Measurements from ENCODE around the gene GPS1.

GPS1 gene

GRCh38 chr17:82080789-82081464 lies 29.2 kb downstream of the GPS1 start:
- DNase-seq, result no peak

DNA sequence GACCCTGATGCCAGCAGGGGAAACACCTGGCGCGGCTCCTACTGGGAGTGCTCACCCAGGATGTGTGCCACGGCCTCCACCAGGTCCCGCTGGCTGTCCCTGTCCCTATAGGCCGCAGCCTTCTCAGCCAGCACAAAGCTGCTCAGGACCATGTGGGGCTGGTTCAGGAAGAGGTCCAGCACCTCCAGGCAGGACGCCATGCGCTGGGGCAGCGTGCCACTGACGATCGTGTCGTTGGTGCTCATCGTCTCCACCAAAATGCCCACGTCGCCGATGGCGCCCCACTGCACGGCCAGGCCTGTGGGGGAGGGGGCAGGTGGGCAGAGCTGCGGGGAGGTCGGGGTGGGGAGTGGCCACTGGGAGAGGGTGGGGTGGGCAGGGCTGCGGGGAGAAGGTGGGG lies 29.8 kb downstream of the GPS1 start:
- DNase-seq, result no peak

GRCh38 chr17:82081966-82082365 lies 30.3 kb downstream of the GPS1 start:
- no peak for DNase-seq

- no peak for DNase-seq
Measured at GRCh38 chr17:82082456-82082855, 30.8 kb downstream of the GPS1 start.

GRCh38 chr17:82083009-82083408 lies 31.3 kb downstream of the GPS1 start:
- no peak for DNase-seq

- no peak for DNase-seq
Measured at GRCh38 chr17:82083533-82084359, 32.0 kb downstream of the GPS1 start.

- DNase-seq, result no peak
Measured at GRCh38 chr17:82084373-82085030, 32.8 kb downstream of the GPS1 start.

- DNase-seq, result no peak
Measured at GRCh38 chr17:82085031-82085861, 33.5 kb downstream of the GPS1 start.

DNA sequence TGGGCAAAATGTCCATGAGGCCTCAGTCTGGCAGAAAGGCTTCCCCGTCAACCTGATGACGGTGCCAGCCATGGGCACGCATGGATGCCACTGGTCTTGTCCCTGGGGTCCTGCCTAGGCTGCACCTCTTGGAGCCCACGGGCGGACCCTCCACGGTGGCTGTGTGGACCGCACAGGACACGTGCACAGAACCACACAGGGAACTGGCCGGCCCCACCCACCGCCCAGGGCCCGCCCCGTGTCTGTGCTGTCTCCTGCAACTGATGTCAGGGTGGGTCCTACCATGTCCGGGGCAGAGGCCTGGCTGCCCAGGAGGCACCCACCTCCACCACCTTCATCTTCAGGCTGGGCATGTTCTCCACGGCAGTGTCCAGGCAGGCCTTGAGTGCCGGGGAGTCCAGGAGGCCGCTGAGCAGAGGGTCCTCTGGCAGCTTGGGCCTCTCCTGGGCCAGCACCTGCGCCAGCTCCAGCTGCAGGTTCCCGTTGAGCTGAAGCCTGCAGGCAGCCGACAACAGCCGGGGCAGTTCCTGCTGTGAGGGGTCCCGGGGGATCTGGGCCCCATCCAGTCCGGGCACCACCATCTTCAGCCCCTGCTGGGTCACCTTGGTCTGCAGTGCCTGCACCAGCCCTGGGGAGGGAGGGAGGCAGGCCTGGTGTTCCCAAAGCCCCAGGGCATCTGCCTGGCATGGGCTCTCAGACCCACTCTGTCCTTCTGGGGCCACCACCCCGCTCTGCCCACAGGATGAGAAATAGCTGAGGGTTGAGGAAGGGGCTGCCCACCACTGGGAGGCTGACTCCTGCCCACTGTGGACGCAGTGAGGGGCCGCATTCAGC lies 34.5 kb downstream of the GPS1 start:
- no peak for DNase-seq

DNA sequence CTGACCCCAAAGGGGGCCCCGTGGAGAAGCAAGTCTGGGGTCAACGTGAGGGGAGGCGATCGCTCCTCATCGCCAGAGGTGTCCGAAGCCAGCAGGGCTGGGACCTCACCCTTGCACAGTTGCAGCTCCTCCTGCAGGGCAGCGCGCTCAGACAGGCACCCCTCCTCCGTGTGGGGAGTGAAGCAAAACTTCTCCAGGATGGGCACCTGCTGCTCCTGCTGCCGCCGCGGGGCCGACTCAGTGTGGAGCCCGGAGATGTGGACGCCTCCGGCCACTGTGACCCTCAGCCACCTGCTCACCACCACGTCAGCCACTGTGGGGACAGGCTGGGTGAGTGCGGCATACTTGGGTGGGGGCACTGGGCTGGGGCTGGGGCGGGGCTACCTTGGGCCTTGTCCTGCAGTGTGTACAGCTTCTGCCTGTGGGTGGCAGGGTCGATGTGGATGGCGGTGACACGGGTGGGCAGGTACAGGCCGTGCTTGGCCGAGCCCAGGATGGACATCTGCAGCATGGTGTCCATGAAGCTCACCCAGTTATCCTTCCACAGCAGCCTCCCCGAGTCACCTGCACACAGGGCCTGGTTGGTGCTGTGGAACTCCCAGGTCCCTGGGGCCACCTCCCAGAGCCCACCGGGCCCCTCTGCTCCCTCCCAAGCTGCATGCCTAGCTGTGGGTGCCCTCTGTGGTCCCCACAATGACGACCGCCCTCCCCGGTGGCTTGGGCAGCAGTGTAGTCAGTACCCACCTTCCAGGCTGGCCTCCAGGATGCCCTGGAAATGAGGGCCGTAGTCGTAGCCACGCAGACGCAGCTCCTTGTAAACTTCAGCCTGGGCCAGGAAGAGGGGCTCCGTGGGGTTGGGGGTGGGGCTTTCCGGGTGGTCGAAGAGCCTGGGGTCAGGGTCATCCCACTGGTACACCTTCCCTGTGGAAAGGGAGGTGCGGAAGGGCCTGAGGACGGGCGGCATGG lies 35.5 kb downstream of the GPS1 start:
- no peak for DNase-seq

- no peak for DNase-seq
Measured at GRCh38 chr17:82087961-82088837, 36.5 kb downstream of the GPS1 start.

DNA sequence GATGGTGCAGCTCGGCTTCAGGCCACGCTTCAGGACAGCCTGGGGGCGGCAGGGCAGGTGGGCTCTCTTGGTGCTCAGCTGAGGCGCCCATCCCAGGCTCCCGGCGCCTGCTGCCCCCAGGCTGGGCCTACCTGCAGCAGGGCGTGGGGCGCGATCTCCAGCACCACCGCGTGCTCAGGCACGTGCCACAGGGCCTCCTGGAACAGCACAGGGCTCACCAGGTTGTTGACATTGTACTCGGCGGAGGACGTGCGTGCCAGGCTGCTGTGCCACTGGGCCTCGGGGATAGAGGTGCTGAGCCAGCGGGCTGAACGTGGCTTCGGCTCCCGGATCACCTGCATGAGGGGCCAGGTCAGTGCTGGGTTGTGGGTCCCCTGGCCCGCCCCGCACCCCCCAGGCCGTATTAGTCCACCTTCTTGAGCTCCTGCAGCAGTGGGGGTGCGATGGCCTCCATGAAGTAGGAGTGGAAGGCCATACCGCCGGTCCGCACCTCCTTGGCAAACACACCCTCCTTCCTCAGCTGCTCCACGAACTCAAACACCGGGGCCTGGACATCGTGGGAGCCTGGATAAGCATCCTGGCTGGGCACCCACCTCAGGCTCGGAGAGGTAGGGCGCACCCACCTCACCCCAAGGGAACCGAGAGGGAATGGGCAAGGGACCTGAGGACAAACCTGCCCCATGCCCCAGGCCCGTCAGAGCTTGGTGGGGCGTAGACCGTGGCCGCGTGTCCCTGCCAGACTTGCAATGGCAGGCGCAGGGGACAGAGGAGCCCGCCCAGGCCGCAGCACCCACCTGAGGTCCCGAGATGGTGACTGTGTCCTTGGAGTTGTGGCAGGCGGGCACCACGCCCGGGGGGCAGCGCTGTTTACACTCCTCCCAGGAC lies 37.4 kb downstream of the GPS1 start:
- no peak for DNase-seq

- no peak for DNase-seq
Measured at GRCh38 chr17:82089723-82090548, 38.2 kb downstream of the GPS1 start.

DNA sequence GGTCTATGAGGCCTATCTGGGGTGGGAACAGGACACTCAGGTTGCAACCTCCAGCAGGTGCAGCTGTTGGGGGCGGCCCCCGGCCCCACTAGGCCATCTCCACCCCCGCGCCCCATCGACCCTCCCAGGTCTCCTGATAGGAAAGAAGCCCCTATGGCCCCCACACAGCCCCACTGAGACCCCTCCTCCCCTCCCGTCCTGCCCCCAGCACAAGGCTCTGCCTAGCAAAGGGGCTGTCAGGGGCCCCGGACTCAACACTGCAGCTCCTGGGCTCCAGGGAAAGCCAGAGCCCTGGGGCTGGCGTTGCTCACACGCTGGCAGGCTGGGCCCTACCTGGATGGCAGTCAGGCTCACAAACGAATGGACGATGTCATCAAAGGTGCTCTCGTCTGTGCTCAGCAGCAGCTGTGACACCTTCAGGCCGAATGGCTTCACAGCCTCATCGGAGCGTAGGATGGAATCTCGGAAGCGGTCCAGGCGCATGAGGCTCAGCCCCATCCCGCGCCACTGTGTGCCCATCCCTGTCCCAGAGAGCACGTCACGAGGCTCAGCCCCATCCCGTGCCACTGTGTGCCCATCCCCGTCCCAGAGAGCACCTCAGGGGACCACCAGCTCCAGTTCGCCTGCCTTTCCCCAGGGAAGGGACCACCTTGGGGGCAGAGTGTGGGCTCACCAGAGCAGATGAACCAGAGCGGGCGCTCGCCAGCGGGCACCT lies 39.0 kb downstream of the GPS1 start:
- DNase-seq, result no peak

GRCh38 chr17:82091264-82092066 lies 39.8 kb downstream of the GPS1 start:
- no peak for DNase-seq

DNA sequence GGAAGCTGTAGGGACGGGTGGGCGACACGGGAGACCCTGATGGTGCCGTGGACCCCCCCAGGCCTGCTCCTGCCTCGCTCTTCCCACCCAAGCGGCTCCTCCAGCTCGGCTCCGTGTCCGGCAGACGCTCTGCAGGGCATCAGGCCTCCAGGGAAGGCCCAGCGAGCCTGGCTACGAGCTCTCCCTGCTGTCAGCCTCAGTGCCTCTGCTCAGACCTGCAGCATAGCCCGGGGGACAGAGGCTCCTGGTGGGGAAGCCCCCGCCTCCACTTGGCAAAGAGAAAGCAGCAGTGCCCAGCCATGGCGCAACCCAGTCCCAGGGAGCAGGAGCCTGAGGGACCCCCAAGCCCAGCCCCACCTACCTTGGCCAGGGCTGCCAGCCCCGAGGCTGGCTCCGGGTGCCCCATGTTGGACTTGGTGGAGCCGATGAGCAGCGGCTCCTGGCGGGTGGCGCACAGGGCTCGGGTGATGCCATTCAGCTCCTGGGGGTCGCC lies 40.4 kb downstream of the GPS1 start:
- no peak for DNase-seq

Measured in activated CD4-positive, alpha-beta T cell treated with anti-CD3 and anti-CD28 coated beads, Interleukin-2, amount 50 U/mL, for 4 hours (primary cell).